SJSA1 (cell line): ENCODE data around the gene NCOA3. TPM values are rescaled to one million over a fixed set of nuclear protein-coding genes. Genes with fewer than 3 reads are reported as not detected.

ENCODE experiments used
- DNase-seq, 2 experiments: peaks; one replicate each; pipeline ENCODE4 v3.0.0-alpha.2; 2015 to 2020; ENCODE audit warnings: low spot score in 2 of 2, low read depth in 1 of 2
- H3K27ac ChIP-seq: fragments of 250-450 bp; sonication (Bioruptor Pico); 2 replicates; pipeline ENCODE4 v1.5.1; 2020; ENCODE audit warnings: mild to moderate bottlenecking, moderate library complexity
- H3K27me3 ChIP-seq: fragments of 250-450 bp; sonication (Bioruptor Pico); replicated peaks from 2 replicates; pipeline ENCODE4 v1.5.1; 2020; ENCODE audit warnings: mild to moderate bottlenecking, moderate library complexity
- H3K36me3 ChIP-seq: fragments of 250-450 bp; sonication (Bioruptor Pico); 2 replicates; pipeline ENCODE4 v1.5.1; 2020; ENCODE audit warnings: mild to moderate bottlenecking
- H3K4me1 ChIP-seq: fragments of 250-450 bp; sonication (Bioruptor Pico); replicated peaks from 2 replicates; pipeline ENCODE4 v1.6.1; 2021; ENCODE audit warnings: mild to moderate bottlenecking
- H3K4me3 ChIP-seq: fragments of 250-450 bp; sonication (Bioruptor Pico); 2 replicates; pipeline ENCODE4 v1.5.1; 2020; ENCODE audit warnings: mild to moderate bottlenecking
- H3K9me3 ChIP-seq: fragments of 250-450 bp; sonication (Bioruptor Pico); replicated peaks from 2 replicates; pipeline ENCODE4 v1.5.1; 2020; ENCODE audit warnings: mild to moderate bottlenecking
- total RNA-seq: library from RNA; depleted of rRNA; stranded (reverse); fragments of >200 nt; shearing (Covaris generic); gene quantifications from 2 replicates; pipeline ENCODE4 v1.2.3, GENCODE V29; 2014

Gene NCOA3
- total RNA-seq, 1 experiment from 2014 or later: 20.4 TPM

DNA sequence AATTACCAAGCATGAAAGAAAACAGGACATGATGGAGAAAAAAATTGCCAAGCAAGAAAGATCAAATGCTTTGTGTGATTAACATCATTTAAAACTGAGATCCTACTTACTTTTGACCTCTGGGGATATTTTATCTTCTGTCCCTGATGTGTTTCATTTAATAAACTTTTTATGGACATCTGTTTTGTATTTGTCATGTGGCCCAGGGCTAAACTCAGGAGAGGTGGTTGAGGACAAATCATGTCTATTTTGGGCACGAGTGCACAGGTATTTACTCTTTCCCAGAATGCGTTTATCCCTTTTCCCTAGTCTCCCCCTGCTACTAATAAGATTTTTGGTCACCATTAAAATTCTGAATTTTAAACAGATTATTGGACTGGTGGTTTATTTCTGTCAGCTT lies 128.2 kb downstream of the NCOA3 start:
- H3K9me3 ChIP-seq: no peaks in the 10 kb centered on the region
- H3K27ac ChIP-seq: no peak overlapping the region
- H3K4me1 ChIP-seq: no peaks in the 10 kb centered on the region
- no peaks in the 10 kb centered on the region for H3K27me3 ChIP-seq
- peaks cover 18% of the 10 kb centered on the region; the same call in 1 of the 2 replicates for H3K36me3 ChIP-seq
- no peak for DNase-seq
- no peak overlapping the region for H3K4me3 ChIP-seq

DNA sequence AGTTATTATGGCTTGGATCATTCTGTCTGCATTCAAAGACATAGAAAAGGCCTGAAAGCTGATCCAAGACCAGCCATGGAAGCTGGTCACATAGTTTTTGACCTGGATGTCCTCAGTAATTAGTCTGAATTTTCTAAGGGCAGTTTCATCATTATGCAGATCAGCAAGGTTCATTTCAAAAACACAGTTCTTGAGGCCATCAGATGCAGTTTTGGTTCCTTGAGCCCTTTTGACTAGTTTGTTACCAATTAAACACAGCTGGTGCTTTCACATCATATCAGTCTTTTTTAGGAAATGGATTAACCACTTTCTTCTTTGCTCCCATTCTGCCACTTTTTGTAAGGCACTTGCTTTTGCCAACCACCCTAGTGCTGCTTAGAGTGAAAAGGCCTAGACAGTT lies 129.4 kb downstream of the NCOA3 start:
- Histone ChIP-seq H3K9me3 (no peaks in the 10 kb centered on the region), H3K27me3 (no peaks in the 10 kb centered on the region), H3K27ac (no peak overlapping the region), H3K4me1 (no peaks in the 10 kb centered on the region), H3K4me3 (no peak overlapping the region), H3K36me3 (peaks cover 23% of the 10 kb centered on the region)
- DNase-seq: no peak

DNA sequence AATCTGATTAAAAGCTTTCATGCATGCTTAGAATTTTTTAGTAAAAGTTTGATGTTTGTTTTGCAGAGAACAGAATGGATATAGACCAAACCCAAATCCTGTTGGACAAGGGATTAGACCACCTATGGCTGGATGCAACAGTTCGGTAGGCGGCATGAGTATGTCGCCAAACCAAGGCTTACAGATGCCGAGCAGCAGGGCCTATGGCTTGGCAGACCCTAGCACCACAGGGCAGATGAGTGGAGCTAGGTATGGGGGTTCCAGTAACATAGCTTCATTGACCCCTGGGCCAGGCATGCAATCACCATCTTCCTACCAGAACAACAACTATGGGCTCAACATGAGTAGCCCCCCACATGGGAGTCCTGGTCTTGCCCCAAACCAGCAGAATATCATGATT lies 133.6 kb downstream of the NCOA3 start:
- DNase-seq: no peak
- H3K27me3 ChIP-seq: no peaks in the 10 kb centered on the region

GRCh38 chr20:47638851-47639250 lies 137.2 kb downstream of the NCOA3 start:
- H3K36me3 ChIP-seq: peaks cover 36% of the 10 kb centered on the region
- no peak overlapping the region for H3K4me3 ChIP-seq
- H3K9me3 ChIP-seq: no peaks in the 10 kb centered on the region
- peaks cover 30% of the 10 kb centered on the region for H3K4me1 ChIP-seq
- H3K27ac ChIP-seq: peak overlapping the region; percentile 31
- no peaks in the 10 kb centered on the region for H3K27me3 ChIP-seq
- DNase-seq: peak in 1 of 2 experiments; percentile 56

More for the DNA sequence above, 133.6 kb downstream of the NCOA3 start:
- H3K4me1 ChIP-seq: peaks cover 17% of the 10 kb centered on the region
- H3K36me3 ChIP-seq: peaks cover 27% of the 10 kb centered on the region
- no peak overlapping the region for H3K27ac ChIP-seq
- H3K9me3 ChIP-seq: no peaks in the 10 kb centered on the region
- no peak overlapping the region for H3K4me3 ChIP-seq

- H3K36me3 ChIP-seq: peaks cover 26% of the 10 kb centered on the region
- H3K4me3 ChIP-seq: no peak overlapping the region
- H3K27ac ChIP-seq: no peak overlapping the region
- H3K9me3 ChIP-seq: no peaks in the 10 kb centered on the region
- DNase-seq: no peak
- H3K4me1 ChIP-seq: peaks cover 30% of the 10 kb centered on the region
- H3K27me3 ChIP-seq: no peaks in the 10 kb centered on the region
Measured at GRCh38 chr20:47642118-47642517, 140.4 kb downstream of the NCOA3 start.

- peak in 1 of 2 experiments; percentile 42 for DNase-seq
- peaks cover 30% of the 10 kb centered on the region for H3K4me1 ChIP-seq
- H3K27ac ChIP-seq: no peak overlapping the region
- no peaks in the 10 kb centered on the region for H3K27me3 ChIP-seq
- H3K36me3 ChIP-seq: peaks cover 26% of the 10 kb centered on the region
- no peaks in the 10 kb centered on the region for H3K9me3 ChIP-seq
- no peak overlapping the region for H3K4me3 ChIP-seq
Measured at GRCh38 chr20:47642624-47643023, 140.9 kb downstream of the NCOA3 start.

GRCh38 chr20:47645632-47646031 lies 143.9 kb downstream of the NCOA3 start:
- H3K4me1 ChIP-seq: peaks cover 13% of the 10 kb centered on the region
- H3K36me3 ChIP-seq: peaks cover 19% of the 10 kb centered on the region
- no peak overlapping the region for H3K4me3 ChIP-seq
- no peak overlapping the region for H3K27ac ChIP-seq
- no peaks in the 10 kb centered on the region for H3K27me3 ChIP-seq
- H3K9me3 ChIP-seq: no peaks in the 10 kb centered on the region
- DNase-seq: no peak

GRCh38 chr20:47647994-47648393 lies 146.3 kb downstream of the NCOA3 start:
- Histone ChIP-seq H3K27ac (no peak overlapping the region), H3K4me3 (no peak overlapping the region), H3K36me3 (peaks cover 25% of the 10 kb centered on the region), H3K27me3 (no peaks in the 10 kb centered on the region), H3K9me3 (no peaks in the 10 kb centered on the region), H3K4me1 (peaks cover 4% of the 10 kb centered on the region)
- no peak for DNase-seq

GRCh38 chr20:47648943-47649342 lies 147.3 kb downstream of the NCOA3 start:
- no peak for DNase-seq
- no peak overlapping the region for H3K27ac ChIP-seq
- peaks cover 26% of the 10 kb centered on the region for H3K36me3 ChIP-seq
- H3K4me1 ChIP-seq: no peaks in the 10 kb centered on the region
- H3K27me3 ChIP-seq: no peaks in the 10 kb centered on the region
- H3K9me3 ChIP-seq: no peaks in the 10 kb centered on the region
- H3K4me3 ChIP-seq: no peak overlapping the region

GRCh38 chr20:47652301-47652700 lies 150.6 kb downstream of the NCOA3 start:
- no peaks in the 10 kb centered on the region for H3K9me3 ChIP-seq
- H3K27me3 ChIP-seq: no peaks in the 10 kb centered on the region
- no peak overlapping the region for H3K27ac ChIP-seq
- DNase-seq: no peak
- H3K4me3 ChIP-seq: no peak overlapping the region
- peaks cover 30% of the 10 kb centered on the region for H3K36me3 ChIP-seq
- H3K4me1 ChIP-seq: no peaks in the 10 kb centered on the region

- Histone ChIP-seq H3K4me1 (no peaks in the 10 kb centered on the region), H3K4me3 (no peak overlapping the region), H3K36me3 (peaks cover 30% of the 10 kb centered on the region), H3K9me3 (no peaks in the 10 kb centered on the region), H3K27me3 (no peaks in the 10 kb centered on the region), H3K27ac (no peak overlapping the region)
- DNase-seq: no peak
Measured at GRCh38 chr20:47652794-47653193, 151.1 kb downstream of the NCOA3 start.

- no peaks in the 10 kb centered on the region for H3K9me3 ChIP-seq
- no peaks in the 10 kb centered on the region for H3K4me1 ChIP-seq
- DNase-seq: no peak
- no peak overlapping the region for H3K4me3 ChIP-seq
- no peaks in the 10 kb centered on the region for H3K27me3 ChIP-seq
- H3K27ac ChIP-seq: no peak overlapping the region
- H3K36me3 ChIP-seq: peaks cover 30% of the 10 kb centered on the region
Measured at GRCh38 chr20:47653869-47654268, 152.2 kb downstream of the NCOA3 start.

GRCh38 chr20:47654370-47654769 lies 152.7 kb downstream of the NCOA3 start:
- no peak for DNase-seq
- Histone ChIP-seq H3K9me3 (no peaks in the 10 kb centered on the region), H3K36me3 (peaks cover 30% of the 10 kb centered on the region), H3K4me3 (no peak overlapping the region), H3K27me3 (no peaks in the 10 kb centered on the region), H3K4me1 (no peaks in the 10 kb centered on the region), H3K27ac (no peak overlapping the region)

DNA sequence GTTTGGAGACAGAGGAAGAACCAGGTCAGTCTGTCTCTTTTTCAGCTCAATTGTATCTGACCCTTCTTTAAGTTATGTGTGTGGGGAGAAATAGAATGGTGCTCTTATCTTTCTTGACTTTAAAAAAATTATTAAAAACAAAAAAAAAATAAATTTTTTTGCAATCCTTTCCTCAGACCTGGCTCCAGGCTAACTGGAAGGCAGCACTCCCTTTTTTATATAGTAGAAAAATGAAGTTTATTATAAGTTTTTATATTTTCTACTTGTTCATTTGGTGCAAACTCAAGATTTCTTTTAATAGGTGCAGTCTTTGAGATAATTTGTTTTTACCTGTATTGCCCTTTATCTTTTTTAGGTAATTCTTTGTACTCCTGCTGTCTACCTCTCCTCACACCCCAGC lies 153.9 kb downstream of the NCOA3 start:
- peaks cover 27% of the 10 kb centered on the region for H3K36me3 ChIP-seq
- H3K4me3 ChIP-seq: no peak overlapping the region
- DNase-seq: no peak
- no peaks in the 10 kb centered on the region for H3K4me1 ChIP-seq
- no peaks in the 10 kb centered on the region for H3K9me3 ChIP-seq
- H3K27me3 ChIP-seq: no peaks in the 10 kb centered on the region
- H3K27ac ChIP-seq: no peak overlapping the region

- H3K27ac ChIP-seq: no peak overlapping the region
- no peak for DNase-seq
- no peaks in the 10 kb centered on the region for H3K9me3 ChIP-seq
- H3K4me1 ChIP-seq: no peaks in the 10 kb centered on the region
- no peaks in the 10 kb centered on the region for H3K27me3 ChIP-seq
- peaks cover 21% of the 10 kb centered on the region for H3K36me3 ChIP-seq
- H3K4me3 ChIP-seq: no peak overlapping the region
Measured at GRCh38 chr20:47656318-47656717, 154.6 kb downstream of the NCOA3 start.
